CD4-positive, alpha-beta T cell (primary cell): ENCODE results near the gene P2RY11. TPM values are rescaled to one million over a fixed set of nuclear protein-coding genes. Genes with fewer than 3 reads are reported as not detected.

Source experiments
- ATAC-seq: fragments of 200-7000 bp; cut with Tn5 transposase; one replicate; pipeline ENCODE4 v1.10.0; 2022; ENCODE audit warnings: mild to moderate bottlenecking; ENCODE audit not compliant: poor library complexity
- CTCF ChIA-PET: fragments of 350-600 bp; sonication (Branson Sonifier 250); formaldehyde crosslinking; loops from one replicate; lab custom pipeline; 2021; ENCODE audit warnings: antibody characterized with exemption, inconsistent platforms; lab: Charles Lee
- POLR2A ChIA-PET: fragments of 350-600 bp; sonication (Branson Sonifier 250); formaldehyde crosslinking; loops from one replicate; lab custom pipeline; 2021; ENCODE audit warnings: antibody characterized with exemption, inconsistent platforms; lab: Charles Lee
- DNase-seq, 14 experiments: peaks; one replicate each; pipeline ENCODE4 v3.0.0-alpha.2; 2013 to 2020; ENCODE audit warnings: mixed read lengths in 2 of 14
- H3K27ac ChIP-seq, 2 donors: one replicate each; pipeline versions ENCODE4 v1.5.1 to v1.7.0; 2013; ENCODE audit warnings: low read length in 2 of 2, low read depth in 1 of 2, mild to moderate bottlenecking in 1 of 2
- H3K27me3 ChIP-seq, 2 experiments: 1 replicate in 1 of 2; 2 replicates in 1 of 2; pipeline versions ENCODE4 v1.6.1 to v1.7.0; 2013; ENCODE audit warnings: low read length in 2 of 2, control low read depth in 1 of 2, mild to moderate bottlenecking in 1 of 2, moderate library complexity in 1 of 2; ENCODE audit not compliant: insufficient read depth in 2 of 2, control insufficient read depth in 1 of 2
- H3K36me3 ChIP-seq: one replicate; pipeline ENCODE4 v1.6.1; 2013; ENCODE audit warnings: low read length, control low read depth; ENCODE audit not compliant: insufficient read depth
- H3K4me1 ChIP-seq: one replicate; pipeline ENCODE4 v1.6.1; 2013; ENCODE audit warnings: low read length, control low read depth; ENCODE audit not compliant: insufficient read depth
- H3K4me3 ChIP-seq: one replicate; pipeline ENCODE4 v1.5.1; 2013; ENCODE audit warnings: mild to moderate bottlenecking, low read length, moderate library complexity
- H3K9me3 ChIP-seq, 2 experiments: 1 replicate in 1 of 2; 2 replicates in 1 of 2; pipeline versions ENCODE4 v1.6.1 to v1.7.0; 2013; ENCODE audit warnings: low read length in 2 of 2, mild to moderate bottlenecking in 2 of 2, control low read depth in 1 of 2, moderate library complexity in 1 of 2; ENCODE audit not compliant: control insufficient read depth in 1 of 2, insufficient read depth in 1 of 2
- H3K27ac Mint-ChIP-seq: one replicate; pipeline ENCODE4 v1.8.0; 2020; ENCODE audit warnings: mixed read lengths
- H3K27me3 Mint-ChIP-seq: one replicate; pipeline ENCODE4 v1.8.0; 2021; ENCODE audit warnings: mixed read lengths
- H3K36me3 Mint-ChIP-seq: one replicate; pipeline ENCODE4 v1.8.0; 2021; ENCODE audit warnings: low read depth, mixed read lengths
- H3K4me1 Mint-ChIP-seq: one replicate; pipeline ENCODE4 v1.8.0; 2021; ENCODE audit warnings: low read depth, mixed read lengths
- H3K4me3 Mint-ChIP-seq: one replicate; pipeline ENCODE4 v1.8.0; 2020; ENCODE audit warnings: mild to moderate bottlenecking, mixed read lengths
- H3K9me3 Mint-ChIP-seq: one replicate; pipeline ENCODE4 v1.8.0; 2020; ENCODE audit warnings: mixed read lengths
- intact Hi-C, 2 experiments: fragments of 100-400 bp; cut with DNase I in 1 of 2; cut with micrococcal nuclease in 1 of 2; formaldehyde crosslinking; loops; one replicate each; pipeline versions ENCODE4 v1.15.1 to v1.9.0; 2023 to 2025; cut with DNase I, micrococcal nuclease
- total RNA-seq, 174 experiments: library from RNA in 2 of 174; stranded (reverse) in 2 of 174; gene quantifications; one replicate each; pipeline ENCODE4 v1.2.3 and lab custom pipeline; 2021 to 2026
- TF ChIP-seq, protein P1 (sequence below): fragments of 200-600 bp; IDR thresholded peaks from one replicate; pipeline ENCODE4 v1.8.0; 2022; ENCODE audit warnings: antibody characterized with exemption, mild to moderate bottlenecking

Gene P2RY11
- total RNA-seq, 2 experiments from 2014 or later, result 88.5 to 93.9 TPM

DNA sequence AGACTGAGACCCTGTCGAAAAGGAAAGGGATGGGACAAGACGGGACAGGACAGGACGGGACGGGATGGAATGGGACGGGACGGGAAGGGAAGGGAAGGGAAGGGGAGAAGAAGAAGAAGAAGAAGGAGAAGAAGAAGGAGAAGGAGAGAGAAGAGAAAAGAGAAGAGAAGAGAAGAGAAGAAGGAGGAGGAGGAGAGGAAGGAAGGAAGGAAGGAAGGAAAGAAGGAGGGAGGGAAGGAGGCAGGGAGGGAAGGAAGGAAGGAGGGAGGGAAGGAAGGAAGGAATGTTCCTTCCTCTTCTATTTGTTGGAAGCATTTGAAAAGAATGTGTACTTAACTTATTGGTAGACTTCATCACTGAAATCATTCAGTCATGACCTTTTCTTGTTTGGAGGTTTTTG, 35.0 kb upstream of the P2RY11 start:
- H3K4me3 ChIP-seq, result no peak overlapping the region
- H3K27me3 Mint-ChIP-seq, result no peaks in the 10 kb centered on the region
- no peaks in the 10 kb centered on the region for H3K4me1 ChIP-seq
- ChIA-PET CTCF (no interaction called here), POLR2A (no interaction called here)
- H3K27ac ChIP-seq, result no peak overlapping the region
- H3K4me1 Mint-ChIP-seq, result no peaks in the 10 kb centered on the region
- H3K9me3 ChIP-seq, result peaks cover 11 to 15% of the 10 kb centered on the region in 2 experiments
- no peaks in the 10 kb centered on the region for H3K27me3 ChIP-seq
- TF ChIP-seq, protein P1, sequence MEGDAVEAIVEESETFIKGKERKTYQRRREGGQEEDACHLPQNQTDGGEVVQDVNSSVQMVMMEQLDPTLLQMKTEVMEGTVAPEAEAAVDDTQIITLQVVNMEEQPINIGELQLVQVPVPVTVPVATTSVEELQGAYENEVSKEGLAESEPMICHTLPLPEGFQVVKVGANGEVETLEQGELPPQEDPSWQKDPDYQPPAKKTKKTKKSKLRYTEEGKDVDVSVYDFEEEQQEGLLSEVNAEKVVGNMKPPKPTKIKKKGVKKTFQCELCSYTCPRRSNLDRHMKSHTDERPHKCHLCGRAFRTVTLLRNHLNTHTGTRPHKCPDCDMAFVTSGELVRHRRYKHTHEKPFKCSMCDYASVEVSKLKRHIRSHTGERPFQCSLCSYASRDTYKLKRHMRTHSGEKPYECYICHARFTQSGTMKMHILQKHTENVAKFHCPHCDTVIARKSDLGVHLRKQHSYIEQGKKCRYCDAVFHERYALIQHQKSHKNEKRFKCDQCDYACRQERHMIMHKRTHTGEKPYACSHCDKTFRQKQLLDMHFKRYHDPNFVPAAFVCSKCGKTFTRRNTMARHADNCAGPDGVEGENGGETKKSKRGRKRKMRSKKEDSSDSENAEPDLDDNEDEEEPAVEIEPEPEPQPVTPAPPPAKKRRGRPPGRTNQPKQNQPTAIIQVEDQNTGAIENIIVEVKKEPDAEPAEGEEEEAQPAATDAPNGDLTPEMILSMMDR, result no peak
- DNase-seq, result no peak
- no peak overlapping the region for H3K27ac Mint-ChIP-seq
- no peaks in the 10 kb centered on the region for H3K9me3 Mint-ChIP-seq
- ATAC-seq, result no peak
- H3K4me3 Mint-ChIP-seq, result no peak overlapping the region
- no peaks in the 10 kb centered on the region for H3K36me3 Mint-ChIP-seq
- intact Hi-C loops, result no loop called here
- no peaks in the 10 kb centered on the region for H3K36me3 ChIP-seq

GRCh38 chr19:10078329-10078728, 33.2 kb upstream of the P2RY11 start:
- Histone ChIP-seq H3K27me3 (no peaks in the 10 kb centered on the region), H3K27ac (no peak overlapping the region), H3K36me3 (no peaks in the 10 kb centered on the region), H3K4me1 (no peaks in the 10 kb centered on the region), H3K9me3 (peaks cover 9 to 10% of the 10 kb centered on the region in 2 experiments), H3K4me3 (no peak overlapping the region)
- Mint-ChIP-seq H3K27me3 (no peaks in the 10 kb centered on the region), H3K4me3 (no peak overlapping the region), H3K27ac (no peak overlapping the region), H3K4me1 (no peaks in the 10 kb centered on the region), H3K36me3 (no peaks in the 10 kb centered on the region), H3K9me3 (no peaks in the 10 kb centered on the region)
- no peak for DNase-seq
- POLR2A ChIA-PET, result no interaction called here
- intact Hi-C loops, result no loop called here
- TF ChIP-seq, protein P1, result no peak
- CTCF ChIA-PET, result no interaction called here
- no peak for ATAC-seq

GRCh38 chr19:10079031-10079453, 32.5 kb upstream of the P2RY11 start:
- no peaks in the 10 kb centered on the region for H3K36me3 ChIP-seq
- H3K27ac Mint-ChIP-seq, result no peak overlapping the region
- H3K27me3 ChIP-seq, result no peaks in the 10 kb centered on the region
- H3K36me3 Mint-ChIP-seq, result no peaks in the 10 kb centered on the region
- CTCF ChIA-PET, result no interaction called here
- peaks cover 2 to 3% of the 10 kb centered on the region in 2 experiments for H3K9me3 ChIP-seq
- H3K4me3 ChIP-seq, result no peak overlapping the region
- ATAC-seq (no peak), DNase-seq (no peak)
- no peaks in the 10 kb centered on the region for H3K4me1 ChIP-seq
- H3K4me1 Mint-ChIP-seq, result no peaks in the 10 kb centered on the region
- TF ChIP-seq, protein P1, result no peak
- H3K27ac ChIP-seq, result no peak overlapping the region
- POLR2A ChIA-PET, result no interaction called here
- intact Hi-C loops, result no loop called here
- H3K27me3 Mint-ChIP-seq, result no peaks in the 10 kb centered on the region
- H3K4me3 Mint-ChIP-seq, result no peak overlapping the region
- no peaks in the 10 kb centered on the region for H3K9me3 Mint-ChIP-seq
